ENCODE measurements around the gene AADACL4. TPM values are rescaled to one million over a fixed set of nuclear protein-coding genes. Genes with fewer than 3 reads are reported as not detected.
A peak's percentile ranks its signal among the peaks of the same experiment; 100 is the strongest.

The AADACL4 gene
- total RNA-seq, 1 experiment from 2014 or later = not detected

DNA sequence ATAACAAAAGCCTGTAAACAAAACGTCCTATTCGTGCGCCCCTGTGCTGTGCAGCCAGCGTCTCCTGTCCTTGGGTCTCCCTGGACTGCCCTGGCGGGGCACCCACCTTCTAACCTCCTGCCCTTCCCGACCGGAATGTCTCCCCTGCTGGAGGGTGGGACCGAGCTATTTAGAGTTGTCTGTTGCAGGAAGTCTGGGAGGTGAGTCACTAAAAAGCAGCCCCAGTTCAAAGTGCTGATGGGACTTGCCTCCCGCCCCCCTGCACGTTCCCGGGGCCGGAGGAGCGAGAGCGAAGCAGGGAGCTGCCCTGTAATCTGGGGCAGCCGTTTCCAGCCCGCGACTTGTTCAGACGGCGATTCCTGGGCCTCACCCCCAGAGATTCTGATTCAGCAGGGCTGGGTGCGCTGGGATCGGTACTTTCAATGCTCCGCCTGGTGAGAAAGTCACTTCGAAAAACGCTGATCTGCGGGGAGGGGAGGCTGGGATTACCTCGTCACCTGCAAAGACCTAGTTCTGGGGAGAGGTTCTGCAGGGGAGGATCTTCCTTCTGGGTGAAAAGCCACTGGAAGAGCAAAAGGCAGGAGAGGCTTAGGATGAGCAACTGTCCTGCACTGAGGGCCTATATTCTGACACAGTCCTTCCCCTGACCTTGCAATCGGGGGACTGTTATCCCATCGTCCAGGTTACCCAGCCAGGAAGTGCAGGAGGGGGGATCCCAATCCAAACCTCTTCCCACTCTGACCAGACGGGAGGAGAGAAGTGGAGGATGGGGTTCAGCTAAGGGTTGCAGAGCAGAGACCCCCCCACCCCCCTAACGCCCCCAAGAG lies 24.7 kb upstream of the AADACL4 start:
- peaks cover 25% of the 10 kb centered on the region for H3K23me2 ChIP-seq (ENCODE audit: insufficient read length, low read depth, low read length, poor library complexity, severe bottlenecking)
- no peak overlapping the region for H3K4ac ChIP-seq (ENCODE audit: low read depth, low read length)
- DNase-seq = peak; percentile 88
- no peak overlapping the region for H2BK5ac ChIP-seq (ENCODE audit: insufficient read length, low read length)
- H4K8ac ChIP-seq (replicated peaks; ENCODE audit: insufficient read length, low read depth, low read length) = no peak overlapping the region
- H2AFZ ChIP-seq (ENCODE audit: low read length) = no peak overlapping the region
- no peak overlapping the region for H3K9ac ChIP-seq (ENCODE audit: extremely low read depth, insufficient read length, low read length)
- H3K4me1 ChIP-seq (ENCODE audit: insufficient read depth, low read length) = peaks cover 2% of the 10 kb centered on the region; the same call in 1 of the 2 replicates
- H3K23ac ChIP-seq (ENCODE audit: insufficient read length, low read depth, low read length) = no peak overlapping the region
- Mint-ChIP-seq H3K27me3 (ENCODE audit: low read depth) (no peaks in the 10 kb centered on the region), H3K4me1 (peaks cover 61 to 65% of the 10 kb centered on the region in 2 experiments), H3K9me3 (no peaks in the 10 kb centered on the region), H3K4me3 (peak overlapping the region; percentile 96 to 98), H3K36me3 (ENCODE audit: insufficient read depth in 1 of 3, low read depth in 3 of 3) (peaks cover 3 to 9% (median 6%) of the 10 kb centered on the region in 3 experiments; a peak in 5 of 7 replicates), H3K27ac (peak overlapping the region; percentile 75 to 99 (median 98); a peak in 6 of 7 replicates)
- H3K14ac ChIP-seq (ENCODE audit: insufficient read depth, low read length) = no peak overlapping the region
- H3K79me1 ChIP-seq (ENCODE audit: insufficient read depth, low read depth, low read length, poor library complexity, severe bottlenecking) = no peaks in the 10 kb centered on the region
- WGBS (ENCODE audit: extremely low coverage, insufficient read length, low lambda C conversion rate) = no CpG with 5 or more reads among the region's 30 CpGs
- no peaks in the 10 kb centered on the region for H3K9me3 ChIP-seq (ENCODE audit: control insufficient read depth, low read depth, low read length)
- no peak overlapping the region for H4K91ac ChIP-seq (ENCODE audit: insufficient read length, low read depth, low read length)
- H4K20me1 ChIP-seq (ENCODE audit: control insufficient read depth, insufficient read depth, insufficient read length) = no peaks in the 10 kb centered on the region
- H3K18ac ChIP-seq (ENCODE audit: insufficient read length, low read depth, low read length) = no peak overlapping the region
- H3T11ph ChIP-seq (ENCODE audit: low read length) = no peak overlapping the region
- no peaks in the 10 kb centered on the region for H3K79me2 ChIP-seq (ENCODE audit: insufficient read depth, low read length)
- H2BK12ac ChIP-seq (ENCODE audit: insufficient read length, low read depth, low read length) = no peak overlapping the region
- H2BK120ac ChIP-seq (ENCODE audit: low read depth, low read length, poor library complexity, severe bottlenecking) = no peak overlapping the region
- H2BK20ac ChIP-seq (ENCODE audit: low read depth, low read length, poor library complexity, severe bottlenecking) = no peak overlapping the region
- H3K27ac ChIP-seq (ENCODE audit: insufficient read length, low read depth, low read length) = no peak overlapping the region
- no peak overlapping the region for H4K5ac ChIP-seq (ENCODE audit: insufficient read length, low read depth, low read length)
- H2BK15ac ChIP-seq (ENCODE audit: low read depth, low read length) = no peak overlapping the region
- TF ChIP-seq, protein P1, sequence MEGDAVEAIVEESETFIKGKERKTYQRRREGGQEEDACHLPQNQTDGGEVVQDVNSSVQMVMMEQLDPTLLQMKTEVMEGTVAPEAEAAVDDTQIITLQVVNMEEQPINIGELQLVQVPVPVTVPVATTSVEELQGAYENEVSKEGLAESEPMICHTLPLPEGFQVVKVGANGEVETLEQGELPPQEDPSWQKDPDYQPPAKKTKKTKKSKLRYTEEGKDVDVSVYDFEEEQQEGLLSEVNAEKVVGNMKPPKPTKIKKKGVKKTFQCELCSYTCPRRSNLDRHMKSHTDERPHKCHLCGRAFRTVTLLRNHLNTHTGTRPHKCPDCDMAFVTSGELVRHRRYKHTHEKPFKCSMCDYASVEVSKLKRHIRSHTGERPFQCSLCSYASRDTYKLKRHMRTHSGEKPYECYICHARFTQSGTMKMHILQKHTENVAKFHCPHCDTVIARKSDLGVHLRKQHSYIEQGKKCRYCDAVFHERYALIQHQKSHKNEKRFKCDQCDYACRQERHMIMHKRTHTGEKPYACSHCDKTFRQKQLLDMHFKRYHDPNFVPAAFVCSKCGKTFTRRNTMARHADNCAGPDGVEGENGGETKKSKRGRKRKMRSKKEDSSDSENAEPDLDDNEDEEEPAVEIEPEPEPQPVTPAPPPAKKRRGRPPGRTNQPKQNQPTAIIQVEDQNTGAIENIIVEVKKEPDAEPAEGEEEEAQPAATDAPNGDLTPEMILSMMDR (conservative IDR thresholded peaks at IDR 0.05) = no peak
- no peak overlapping the region for H2AK5ac ChIP-seq (ENCODE audit: insufficient read length, low read length)
- no peaks in the 10 kb centered on the region for H3K27me3 ChIP-seq (ENCODE audit: insufficient read depth, low read length)
- H3K4me2 ChIP-seq (ENCODE audit: insufficient read depth, insufficient read length, low read length) = peak overlapping the region; percentile 75
- H3K56ac ChIP-seq (ENCODE audit: insufficient read length, low read depth, low read length) = no peak overlapping the region

Measured in H9 (cell line).